Measurements from ENCODE around the gene AK5.
A peak's percentile ranks its signal among the peaks of the same experiment; 100 is the strongest.
"Not testable (repeated sequence)": the region's sequence is repeated elsewhere in the genome, so short reads cannot be mapped to it uniquely, and the experiment has no call there.

Gene AK5

DNA sequence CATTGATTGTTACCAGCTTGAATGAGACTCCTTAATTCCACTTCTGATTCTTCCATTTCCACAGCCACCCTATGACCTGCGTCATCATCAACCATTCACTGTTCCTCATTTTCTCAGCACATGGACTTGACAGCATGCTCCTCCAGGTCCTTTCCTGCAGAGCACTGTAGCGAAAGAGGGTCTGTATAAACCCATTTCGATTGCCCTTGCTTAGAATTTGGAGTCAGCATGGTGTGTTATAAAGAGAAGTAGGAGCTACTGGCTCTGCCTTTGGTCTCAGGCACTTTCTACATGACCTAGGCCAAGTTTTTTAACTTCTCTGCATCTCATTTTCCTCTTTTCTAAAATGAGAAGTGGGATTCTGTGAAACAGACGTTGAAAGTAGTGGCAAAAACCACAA, 133.8 kb downstream of the AK5 start:
- H3K4me1 ChIP-seq (ENCODE audit: control insufficient read depth, insufficient read depth, low read length): peaks cover 8% of the 10 kb centered on the region
- H3K9ac ChIP-seq (ENCODE audit: low read length): no peak overlapping the region

GRCh38 chr1:77416692-77417450, 135.1 kb downstream of the AK5 start:
- H3K4me3 ChIP-seq (ENCODE audit: low read length): no peak overlapping the region
- H3K9ac ChIP-seq (ENCODE audit: low read length): no peak overlapping the region
- no peaks in the 10 kb centered on the region for H3K36me3 ChIP-seq (ENCODE audit: control insufficient read depth, insufficient read depth, low read length, severe bottlenecking)
- H3K9me3 ChIP-seq (ENCODE audit: control insufficient read depth, low read length): no peaks in the 10 kb centered on the region
- no peak for DNase-seq (ENCODE audit: low read depth)
- no peaks in the 10 kb centered on the region for H3K27me3 ChIP-seq (replicated peaks; ENCODE audit: control insufficient read depth, insufficient read depth, low read length)
- peaks cover 16% of the 10 kb centered on the region for H3K4me1 ChIP-seq (ENCODE audit: control insufficient read depth, insufficient read depth, low read length)

More for the DNA sequence above, 133.8 kb downstream of the AK5 start:
- Histone ChIP-seq H3K9me3 (ENCODE audit: control insufficient read depth, low read length) (no peaks in the 10 kb centered on the region), H3K27me3 (replicated peaks; ENCODE audit: control insufficient read depth, insufficient read depth, low read length) (no peaks in the 10 kb centered on the region), H3K36me3 (ENCODE audit: control insufficient read depth, insufficient read depth, low read length, severe bottlenecking) (no peaks in the 10 kb centered on the region), H3K4me3 (ENCODE audit: low read length) (no peak overlapping the region)
- no peak for DNase-seq (ENCODE audit: low read depth)

- DNase-seq (ENCODE audit: low read depth); H3K9ac ChIP-seq (ENCODE audit: low read length); H3K9me3 ChIP-seq (ENCODE audit: control insufficient read depth, low read length); H3K36me3 ChIP-seq (ENCODE audit: control insufficient read depth, insufficient read depth, low read length, severe bottlenecking); H3K4me1 ChIP-seq (ENCODE audit: control insufficient read depth, insufficient read depth, low read length); H3K4me3 ChIP-seq (ENCODE audit: low read length); H3K27me3 ChIP-seq (replicated peaks; ENCODE audit: control insufficient read depth, insufficient read depth, low read length): not testable (repeated sequence)
These were observed 136.2 kb downstream of the AK5 start for GRCh38 chr1:77418055-77418454.

GRCh38 chr1:77421504-77422233, 139.8 kb downstream of the AK5 start:
- H3K36me3 ChIP-seq (ENCODE audit: control insufficient read depth, insufficient read depth, low read length, severe bottlenecking): no peaks in the 10 kb centered on the region
- no peak for DNase-seq (ENCODE audit: low read depth)
- H3K9me3 ChIP-seq (ENCODE audit: control insufficient read depth, low read length): no peaks in the 10 kb centered on the region
- H3K4me3 ChIP-seq (ENCODE audit: low read length): no peak overlapping the region
- no peak overlapping the region for H3K9ac ChIP-seq (ENCODE audit: low read length)
- H3K27me3 ChIP-seq (replicated peaks; ENCODE audit: control insufficient read depth, insufficient read depth, low read length): no peaks in the 10 kb centered on the region
- H3K4me1 ChIP-seq (ENCODE audit: control insufficient read depth, insufficient read depth, low read length): peaks cover 13% of the 10 kb centered on the region

DNA sequence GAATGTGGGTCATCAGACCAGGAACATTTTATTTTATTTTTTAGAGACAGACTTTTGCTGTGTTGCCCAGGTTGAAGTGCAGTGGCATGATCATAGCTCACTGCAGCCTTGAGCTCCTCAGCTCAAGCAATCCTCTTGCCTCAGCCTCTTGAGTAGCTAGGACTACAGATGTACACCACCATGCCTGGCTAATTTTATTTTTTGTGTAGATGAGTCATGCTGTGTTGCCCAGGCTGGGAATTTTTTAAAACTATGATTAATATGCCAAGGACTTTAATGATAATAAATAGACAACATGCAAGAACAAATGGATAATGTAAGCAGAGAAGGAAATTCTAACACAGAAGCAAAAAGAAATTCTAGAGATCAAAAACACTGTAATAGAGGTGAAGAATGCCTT, 142.4 kb downstream of the AK5 start:
- Histone ChIP-seq H3K9ac (ENCODE audit: low read length) (no peak overlapping the region), H3K36me3 (ENCODE audit: control insufficient read depth, insufficient read depth, low read length, severe bottlenecking) (no peaks in the 10 kb centered on the region), H3K27me3 (replicated peaks; ENCODE audit: control insufficient read depth, insufficient read depth, low read length) (no peaks in the 10 kb centered on the region), H3K4me1 (ENCODE audit: control insufficient read depth, insufficient read depth, low read length) (peaks cover 13% of the 10 kb centered on the region), H3K9me3 (ENCODE audit: control insufficient read depth, low read length) (peaks cover 6% of the 10 kb centered on the region), H3K4me3 (ENCODE audit: low read length) (no peak overlapping the region)
- no peak for DNase-seq (ENCODE audit: low read depth)

DNA sequence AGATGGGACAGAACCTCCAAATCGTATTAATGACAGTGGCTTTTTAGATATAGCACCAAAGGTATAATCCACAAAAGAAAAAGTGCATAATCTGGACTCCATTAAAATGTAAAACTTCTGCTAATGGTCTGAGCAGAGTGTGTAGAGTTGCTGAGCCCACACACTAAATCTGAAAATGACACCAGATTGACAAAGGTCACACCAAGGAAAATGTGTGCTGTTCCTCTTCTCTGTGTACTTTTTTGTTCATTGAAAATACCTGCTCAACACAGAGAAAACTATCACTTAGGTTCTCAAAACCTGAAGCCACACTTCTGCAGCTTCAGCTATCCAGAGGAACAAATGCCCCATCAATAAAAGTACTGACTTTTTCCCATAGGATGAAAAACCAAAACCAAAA, 146.2 kb downstream of the AK5 start:
- H3K9me3 ChIP-seq (ENCODE audit: control insufficient read depth, low read length): peaks cover 6% of the 10 kb centered on the region
- no peak overlapping the region for H3K4me3 ChIP-seq (ENCODE audit: low read length)
- H3K36me3 ChIP-seq (ENCODE audit: control insufficient read depth, insufficient read depth, low read length, severe bottlenecking): no peaks in the 10 kb centered on the region
- H3K27me3 ChIP-seq (replicated peaks; ENCODE audit: control insufficient read depth, insufficient read depth, low read length): no peaks in the 10 kb centered on the region
- H3K4me1 ChIP-seq (ENCODE audit: control insufficient read depth, insufficient read depth, low read length): peaks cover 17% of the 10 kb centered on the region
- H3K9ac ChIP-seq (ENCODE audit: low read length): no peak overlapping the region
- no peak for DNase-seq (ENCODE audit: low read depth)

- no peak overlapping the region for H3K4me3 ChIP-seq (ENCODE audit: low read length)
- DNase-seq (ENCODE audit: low read depth): no peak
- H3K9me3 ChIP-seq (ENCODE audit: control insufficient read depth, low read length): peaks cover 6% of the 10 kb centered on the region
- H3K27me3 ChIP-seq (replicated peaks; ENCODE audit: control insufficient read depth, insufficient read depth, low read length): no peaks in the 10 kb centered on the region
- peaks cover 13% of the 10 kb centered on the region for H3K4me1 ChIP-seq (ENCODE audit: control insufficient read depth, insufficient read depth, low read length)
- H3K9ac ChIP-seq (ENCODE audit: low read length): no peak overlapping the region
- no peaks in the 10 kb centered on the region for H3K36me3 ChIP-seq (ENCODE audit: control insufficient read depth, insufficient read depth, low read length, severe bottlenecking)
These were observed 149.3 kb downstream of the AK5 start for GRCh38 chr1:77430966-77431690.

DNA sequence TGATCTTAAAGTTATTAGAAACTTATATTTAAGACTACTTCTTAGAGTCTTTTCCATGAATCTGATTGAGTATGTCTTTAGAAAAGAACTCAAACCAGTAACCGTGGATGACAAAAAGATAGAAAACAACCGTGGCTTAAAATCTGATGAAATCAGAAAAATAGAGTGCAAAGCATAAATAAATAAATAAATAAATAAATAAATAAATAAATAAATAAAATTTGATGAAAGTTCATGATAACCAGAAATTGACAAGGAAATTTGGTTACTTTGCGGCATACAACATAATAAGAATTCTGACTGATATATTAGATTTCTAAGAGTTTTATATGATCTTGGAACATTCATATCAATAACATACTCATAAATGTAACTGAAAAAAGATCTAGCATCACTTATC, 152.1 kb downstream of the AK5 start:
- no peak overlapping the region for H3K9ac ChIP-seq (ENCODE audit: low read length)
- no peak overlapping the region for H3K4me3 ChIP-seq (ENCODE audit: low read length)
- no peaks in the 10 kb centered on the region for H3K36me3 ChIP-seq (ENCODE audit: control insufficient read depth, insufficient read depth, low read length, severe bottlenecking)
- peaks cover 21% of the 10 kb centered on the region for H3K4me1 ChIP-seq (ENCODE audit: control insufficient read depth, insufficient read depth, low read length)
- H3K9me3 ChIP-seq (ENCODE audit: control insufficient read depth, low read length): no peaks in the 10 kb centered on the region
- no peak for DNase-seq (ENCODE audit: low read depth)
- no peaks in the 10 kb centered on the region for H3K27me3 ChIP-seq (replicated peaks; ENCODE audit: control insufficient read depth, insufficient read depth, low read length)

DNA sequence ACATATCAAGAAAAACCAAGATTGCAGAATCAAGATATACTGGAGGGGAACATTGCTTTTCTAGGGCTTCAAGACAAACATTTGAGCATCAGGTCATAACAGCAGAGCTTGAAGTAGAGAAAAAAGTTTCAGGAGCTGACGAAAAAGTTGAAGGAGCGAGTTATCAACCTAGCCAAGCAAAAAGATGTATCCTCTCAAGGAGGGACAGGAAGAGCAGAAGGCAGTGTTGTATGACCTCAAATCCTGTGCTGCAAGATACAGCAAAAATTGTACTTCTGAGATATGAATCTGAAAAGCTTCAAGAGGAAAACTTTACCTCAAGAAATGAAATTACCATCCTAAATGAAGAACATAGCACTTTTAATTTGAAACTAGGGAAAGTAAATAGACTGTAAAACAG, 153.1 kb downstream of the AK5 start:
- DNase-seq (ENCODE audit: low read depth): no peak
- Histone ChIP-seq H3K4me3 (ENCODE audit: low read length) (no peak overlapping the region), H3K9me3 (ENCODE audit: control insufficient read depth, low read length) (no peaks in the 10 kb centered on the region), H3K9ac (ENCODE audit: low read length) (no peak overlapping the region), H3K4me1 (ENCODE audit: control insufficient read depth, insufficient read depth, low read length) (peaks cover 21% of the 10 kb centered on the region), H3K27me3 (replicated peaks; ENCODE audit: control insufficient read depth, insufficient read depth, low read length) (no peaks in the 10 kb centered on the region), H3K36me3 (ENCODE audit: control insufficient read depth, insufficient read depth, low read length, severe bottlenecking) (no peaks in the 10 kb centered on the region)

GRCh38 chr1:77438236-77438913, 156.6 kb downstream of the AK5 start:
- no peaks in the 10 kb centered on the region for H3K27me3 ChIP-seq (replicated peaks; ENCODE audit: control insufficient read depth, insufficient read depth, low read length)
- peaks cover 9% of the 10 kb centered on the region for H3K4me1 ChIP-seq (ENCODE audit: control insufficient read depth, insufficient read depth, low read length)
- peak overlapping the region; percentile 52 for H3K9ac ChIP-seq (ENCODE audit: low read length)
- peak overlapping the region; percentile 74 for H3K4me3 ChIP-seq (ENCODE audit: low read length)
- peak; percentile 68 for DNase-seq (ENCODE audit: low read depth)
- no peaks in the 10 kb centered on the region for H3K9me3 ChIP-seq (ENCODE audit: control insufficient read depth, low read length)
- no peaks in the 10 kb centered on the region for H3K36me3 ChIP-seq (ENCODE audit: control insufficient read depth, insufficient read depth, low read length, severe bottlenecking)

All from adipocyte (in vitro differentiated cells).